IPS-11a (cell line): ENCODE results near the gene GP5.

Experiments
- H3K4me3 ChIP-seq: one replicate; pipeline ENCODE4 v1.5.1; 2013; ENCODE audit warnings: low read depth, low read length, control low read depth

GP5 gene

DNA sequence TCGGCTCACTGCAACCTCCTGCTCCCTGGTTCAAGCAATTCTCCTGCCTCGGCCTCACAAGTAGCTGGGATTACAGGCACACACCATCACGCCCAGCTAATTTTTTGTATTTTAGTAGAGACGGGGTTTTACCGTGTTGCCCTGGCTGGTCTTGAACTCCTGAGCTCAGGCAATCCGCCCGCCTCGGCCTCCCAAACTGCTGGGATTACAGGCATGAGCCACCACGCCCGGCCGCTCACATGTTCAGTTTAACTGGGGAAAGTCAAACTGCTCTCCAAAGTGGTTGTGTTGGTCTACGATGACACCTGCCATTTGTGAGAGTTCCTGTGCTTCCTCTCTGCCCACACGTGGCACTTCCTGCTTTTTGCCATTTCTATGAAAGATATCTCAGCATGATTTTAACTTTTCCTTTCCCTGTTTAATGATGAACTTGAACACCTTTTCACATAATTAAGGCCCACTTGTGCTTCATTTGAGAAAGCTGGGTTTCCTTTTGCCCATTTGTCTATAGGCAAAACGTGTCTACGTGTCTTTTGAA, 877 bp upstream of the GP5 start:
- H3K4me3 ChIP-seq = no peak overlapping the region

DNA sequence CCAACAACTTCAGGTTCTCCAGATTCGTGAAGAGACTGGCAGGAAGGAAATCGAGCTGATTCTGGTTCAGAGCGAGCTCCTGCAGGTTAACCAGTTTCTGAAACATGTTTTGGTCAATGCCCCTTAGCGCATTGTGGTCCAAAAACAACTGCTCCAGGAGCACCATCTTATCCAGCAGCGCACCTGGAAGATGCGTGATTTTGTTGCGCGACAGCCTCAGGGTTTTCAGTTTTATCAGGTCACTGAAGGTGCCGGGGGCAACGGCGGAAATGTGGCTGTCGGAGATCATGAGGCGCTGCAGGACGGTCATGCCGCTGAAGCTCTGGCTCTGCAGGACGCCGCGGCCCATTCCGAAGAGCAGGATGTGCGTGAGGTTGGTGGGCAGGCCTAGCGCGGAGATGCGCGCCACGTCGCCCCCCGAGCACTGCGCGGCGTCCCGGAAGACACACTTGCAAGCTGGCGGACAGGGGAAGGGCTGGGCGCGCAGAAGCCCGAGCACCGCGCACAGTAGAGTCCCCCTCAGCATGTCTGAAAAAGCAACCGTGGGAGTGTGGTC, 1.2 kb downstream of the GP5 start:
- H3K4me3 ChIP-seq = no peak overlapping the region

DNA sequence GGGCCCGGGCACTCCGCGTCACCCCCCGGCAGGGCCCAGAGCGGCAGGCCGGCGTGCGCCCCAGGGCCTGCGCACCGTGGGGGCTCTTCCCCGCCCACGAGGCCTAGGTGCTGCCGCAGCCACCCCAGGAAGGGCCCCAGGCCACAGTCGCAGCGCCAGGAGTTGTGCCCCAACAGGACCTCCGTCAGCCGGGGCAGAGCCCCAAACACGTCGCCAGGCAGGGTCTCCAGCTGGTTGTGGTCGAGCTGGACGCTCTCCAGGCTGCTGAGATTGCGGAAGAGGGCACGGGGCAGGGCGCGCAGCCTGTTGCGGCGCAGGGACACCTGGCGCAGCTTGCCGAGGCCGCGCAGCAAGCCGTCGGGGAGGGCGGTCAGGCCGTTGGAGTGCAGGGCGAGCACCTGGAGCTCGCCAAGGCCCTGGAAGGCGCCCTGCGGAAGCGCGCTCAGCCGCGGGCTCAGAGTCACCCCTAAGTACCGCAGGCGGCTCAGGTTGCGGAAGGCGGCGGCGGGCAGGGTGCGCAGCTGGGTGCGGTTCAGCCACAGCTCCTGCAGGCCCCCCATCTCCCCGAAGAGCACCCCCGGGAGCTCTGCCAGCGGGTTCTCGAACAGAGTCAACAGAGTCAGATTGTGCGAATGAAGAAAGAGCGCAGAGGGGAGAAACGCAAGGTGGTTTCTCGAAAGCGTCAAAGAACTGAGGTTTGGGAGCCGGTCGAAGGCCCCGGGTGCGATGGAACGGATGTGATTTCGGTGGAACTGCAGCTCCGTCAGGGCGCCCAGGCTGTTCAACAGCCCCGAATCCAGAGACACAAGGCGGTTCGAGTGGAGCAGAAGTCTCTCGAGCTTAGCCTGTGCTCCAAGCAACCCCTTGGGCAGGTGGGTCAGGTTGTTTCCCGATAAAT, 2.0 kb downstream of the GP5 start:
- no peak overlapping the region for H3K4me3 ChIP-seq

DNA sequence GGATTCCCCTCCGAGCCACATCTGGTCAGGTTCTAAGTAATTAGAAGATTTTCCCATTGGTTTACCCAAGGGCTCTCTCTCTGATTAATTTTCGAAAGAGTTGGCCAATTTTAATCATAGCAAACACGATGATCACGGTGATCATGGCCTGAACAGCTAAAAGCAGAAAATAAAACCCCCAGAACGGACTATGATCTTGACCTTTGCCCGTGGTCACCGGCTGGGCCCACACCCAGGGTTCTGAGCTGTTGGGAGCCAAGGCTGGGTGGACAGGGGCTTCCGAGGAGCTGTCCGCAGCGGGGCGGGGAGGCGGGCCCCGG, 2.6 kb downstream of the GP5 start:
- H3K4me3 ChIP-seq = no peak overlapping the region

DNA sequence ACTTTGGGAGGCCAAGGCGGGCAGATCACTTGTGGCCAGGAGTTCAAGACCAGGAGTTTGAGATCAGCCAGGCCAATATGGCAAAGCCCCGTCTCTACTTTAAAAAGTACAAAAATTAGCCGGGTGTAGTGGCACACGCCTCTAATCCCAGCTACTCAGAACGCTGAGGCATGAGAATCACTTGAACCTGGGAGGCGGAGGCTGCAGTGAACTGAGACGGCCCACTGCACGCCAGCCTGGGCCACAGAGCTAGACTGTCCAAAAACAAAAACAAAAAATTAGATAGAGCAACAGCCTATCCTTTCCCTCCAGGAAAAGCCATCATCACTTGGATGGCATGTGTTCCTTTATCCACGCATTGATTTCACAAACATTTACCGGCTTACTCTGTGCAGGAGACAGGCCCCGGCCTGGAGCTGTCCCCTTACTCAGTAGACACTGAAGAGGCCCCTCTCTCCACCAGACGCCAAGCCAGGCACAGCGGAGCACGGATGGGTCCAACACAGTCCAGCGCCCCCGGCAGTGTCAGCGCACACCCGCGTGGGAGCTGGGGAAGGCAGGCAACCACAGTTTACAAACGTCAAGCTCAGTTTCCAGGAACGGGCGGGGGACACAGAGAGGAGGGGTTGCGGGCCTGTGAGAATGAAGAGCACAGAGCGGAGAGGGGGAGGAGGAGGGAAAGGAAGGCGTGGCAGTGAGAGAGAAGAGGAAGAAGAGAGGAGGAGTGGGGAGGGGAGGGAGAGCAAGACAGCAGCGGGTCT, 3.1 kb downstream of the GP5 start:
- H3K4me3 ChIP-seq = no peak overlapping the region

DNA sequence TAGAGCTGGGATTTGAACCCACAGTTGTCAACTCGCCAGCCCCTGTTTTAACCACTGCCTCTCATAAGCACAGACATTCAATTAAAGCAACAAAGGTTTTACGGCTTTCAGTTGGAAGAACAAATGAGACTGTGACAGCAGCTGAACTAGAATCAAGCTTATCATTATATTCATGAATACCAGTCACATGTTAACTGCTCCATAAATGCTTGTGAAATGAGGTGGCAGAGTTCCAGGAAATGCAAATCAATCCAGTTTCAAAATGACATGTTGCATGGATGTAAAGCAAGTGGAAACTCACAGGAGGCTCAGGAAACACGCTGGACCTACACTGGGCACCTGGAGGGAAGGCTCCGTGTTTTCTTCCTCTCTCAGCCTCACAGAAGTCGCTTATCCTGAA, 3.9 kb downstream of the GP5 start:
- no peak overlapping the region for H3K4me3 ChIP-seq

DNA sequence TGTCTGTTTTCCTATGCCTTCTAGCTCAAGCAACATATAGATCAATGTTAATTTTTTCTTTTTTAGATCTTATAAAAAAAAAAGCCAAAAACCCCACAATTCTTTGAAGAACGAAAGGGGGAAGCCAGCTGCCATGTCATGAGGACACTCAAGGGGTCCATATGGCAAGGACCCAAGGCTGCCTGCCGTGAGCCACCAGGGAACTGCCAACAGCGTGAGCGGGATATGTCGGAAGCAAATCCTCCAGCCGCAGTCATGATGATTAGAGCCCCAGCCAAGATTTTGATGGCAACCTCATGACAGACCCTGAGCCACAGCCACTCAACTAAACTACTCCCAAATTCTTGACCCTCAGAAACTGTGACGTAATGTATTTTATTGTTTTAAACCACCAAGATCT, 6.5 kb downstream of the GP5 start:
- no peak overlapping the region for H3K4me3 ChIP-seq

DNA sequence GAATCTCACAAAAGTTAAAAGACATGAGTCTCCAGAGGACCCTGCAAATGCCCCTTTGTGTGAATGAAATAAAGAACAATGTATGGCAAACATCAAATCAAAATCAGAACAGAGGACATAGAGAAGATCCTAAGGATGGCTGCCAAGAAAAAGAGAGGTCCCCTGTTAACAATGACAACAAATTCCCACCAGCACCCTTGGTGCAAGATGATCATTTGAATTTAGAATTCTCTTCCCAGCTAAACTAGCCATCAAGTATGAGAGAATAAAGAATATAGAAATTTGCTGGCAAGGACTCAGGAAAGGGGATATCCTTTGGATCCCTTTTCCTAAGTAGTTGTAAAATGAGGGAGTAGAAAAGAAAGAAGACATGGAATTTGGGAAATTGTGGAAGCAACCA, 8.2 kb downstream of the GP5 start:
- no peak overlapping the region for H3K4me3 ChIP-seq

DNA sequence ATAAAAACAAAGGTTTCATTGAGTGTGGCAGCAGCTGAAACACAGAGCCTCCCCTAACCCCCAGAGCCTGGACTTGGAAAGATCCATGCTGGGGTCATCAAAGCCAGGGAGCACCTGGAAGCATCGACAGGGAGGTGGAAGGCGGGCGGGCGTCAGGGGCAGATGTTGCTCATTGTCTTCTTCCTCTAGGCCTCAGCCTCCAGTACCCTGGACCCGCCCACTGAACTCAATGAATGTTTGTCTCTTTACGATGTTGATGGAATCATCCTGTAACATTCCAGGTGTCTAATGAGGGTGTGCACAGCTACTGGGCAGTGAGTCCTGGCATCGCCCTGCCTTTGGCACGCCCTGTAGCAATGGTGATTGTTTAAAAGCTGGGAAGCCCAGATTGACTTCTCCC, 9.8 kb downstream of the GP5 start:
- H3K4me3 ChIP-seq = no peak overlapping the region

DNA sequence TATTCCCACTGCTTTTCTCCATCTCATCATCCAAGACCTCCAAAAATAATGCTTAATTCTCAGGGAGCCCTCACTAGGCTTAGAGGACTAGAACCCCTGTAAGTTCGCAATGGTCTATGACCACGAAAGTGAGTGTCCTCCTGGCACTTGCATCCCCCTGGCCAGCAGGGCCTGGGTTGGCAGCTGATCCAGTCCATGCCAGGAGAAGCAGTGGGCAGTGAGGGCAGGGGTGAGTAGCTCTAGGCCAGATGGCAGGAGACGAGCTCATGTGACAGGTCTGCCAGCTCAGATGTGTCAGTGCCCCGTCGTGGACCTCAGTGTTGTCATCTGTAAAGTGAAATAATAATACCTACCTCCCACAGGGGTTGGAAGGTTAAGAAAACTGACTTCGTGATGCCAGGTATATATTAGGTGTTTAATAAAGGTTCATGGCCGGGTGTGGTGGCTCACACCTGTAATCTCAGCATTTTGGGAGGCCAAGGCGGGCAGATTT, 11.1 kb downstream of the GP5 start:
- H3K4me3 ChIP-seq = no peak overlapping the region

DNA sequence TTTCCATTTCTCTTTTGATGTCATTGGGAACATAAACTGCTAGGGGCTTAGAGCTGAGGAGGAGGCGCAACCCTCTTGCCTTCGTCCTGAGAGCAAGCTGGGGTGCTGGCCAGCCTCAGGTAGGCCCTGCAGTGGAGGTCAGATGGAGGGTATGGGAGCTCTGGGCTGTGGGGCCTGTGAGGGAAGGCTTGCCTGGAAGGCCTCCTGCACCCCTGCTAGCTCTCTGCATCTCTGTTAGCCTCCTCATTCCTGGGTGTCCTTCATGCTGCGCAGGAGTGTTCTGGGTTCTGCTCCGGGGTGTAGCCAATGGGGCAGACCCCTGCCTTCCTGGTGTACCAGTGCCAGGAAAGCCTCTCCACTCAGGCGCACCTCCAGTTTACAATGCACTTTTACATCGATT, 11.8 kb downstream of the GP5 start:
- no peak overlapping the region for H3K4me3 ChIP-seq

DNA sequence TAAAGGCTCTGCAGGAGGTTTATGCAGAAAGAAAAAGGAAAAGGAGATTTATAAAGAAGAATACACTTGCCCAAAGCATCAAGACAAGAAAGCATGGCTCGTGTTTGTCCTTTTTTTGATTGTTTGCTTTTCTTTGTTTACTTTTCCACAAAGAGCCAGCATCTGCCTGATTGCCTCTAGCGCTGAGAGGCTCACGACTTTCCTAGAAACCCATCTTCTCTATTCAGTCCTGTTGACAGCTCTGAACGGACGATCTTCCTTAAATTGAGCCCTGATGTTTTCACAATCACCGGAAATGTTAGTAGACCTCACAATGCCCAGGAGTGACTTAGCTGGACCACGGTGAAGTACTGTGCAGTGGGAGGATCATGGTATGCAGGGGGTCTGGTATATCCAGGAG, 12.4 kb downstream of the GP5 start:
- no peak overlapping the region for H3K4me3 ChIP-seq

DNA sequence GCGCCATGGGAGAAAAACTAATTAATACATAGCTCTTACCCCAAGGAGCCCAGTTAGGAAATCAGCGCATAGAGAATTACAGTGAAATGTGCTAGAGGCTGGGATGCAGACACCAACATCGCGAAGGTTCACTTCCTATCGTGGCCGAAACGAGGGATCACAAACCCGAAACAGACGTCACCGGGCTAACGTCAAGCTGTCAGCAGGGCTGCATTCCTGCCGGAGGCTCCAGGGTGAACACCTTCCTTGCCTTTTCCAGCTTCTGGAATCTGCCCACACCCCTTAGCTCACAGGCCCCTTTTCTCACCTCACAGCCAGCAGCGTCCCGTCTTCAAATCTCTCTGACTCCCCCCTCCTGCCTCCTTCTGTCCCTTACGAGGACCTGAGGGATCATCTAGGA, 13.0 kb downstream of the GP5 start:
- H3K4me3 ChIP-seq = no peak overlapping the region

DNA sequence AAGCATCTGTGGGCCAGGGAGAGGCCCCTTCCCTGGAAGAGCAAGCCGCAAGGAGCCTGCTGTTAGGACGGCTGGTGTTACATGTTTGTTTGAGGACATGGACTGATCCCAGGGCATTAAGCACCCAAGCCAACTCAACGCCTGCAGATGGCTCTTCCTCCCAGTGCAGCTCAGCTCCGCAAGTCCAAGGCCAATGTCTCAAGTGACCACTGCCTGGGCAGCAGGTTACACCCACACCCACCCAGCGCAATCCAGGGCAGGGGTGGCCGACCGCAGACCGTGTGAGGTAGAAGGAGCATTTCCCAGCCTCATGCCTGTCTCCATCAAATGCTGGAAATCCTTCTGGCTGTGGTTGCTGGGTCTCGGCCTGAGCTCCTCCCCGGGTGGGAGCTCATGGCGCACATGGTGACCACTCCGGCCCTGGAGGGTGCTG, 14.5 kb downstream of the GP5 start:
- H3K4me3 ChIP-seq = no peak overlapping the region

DNA sequence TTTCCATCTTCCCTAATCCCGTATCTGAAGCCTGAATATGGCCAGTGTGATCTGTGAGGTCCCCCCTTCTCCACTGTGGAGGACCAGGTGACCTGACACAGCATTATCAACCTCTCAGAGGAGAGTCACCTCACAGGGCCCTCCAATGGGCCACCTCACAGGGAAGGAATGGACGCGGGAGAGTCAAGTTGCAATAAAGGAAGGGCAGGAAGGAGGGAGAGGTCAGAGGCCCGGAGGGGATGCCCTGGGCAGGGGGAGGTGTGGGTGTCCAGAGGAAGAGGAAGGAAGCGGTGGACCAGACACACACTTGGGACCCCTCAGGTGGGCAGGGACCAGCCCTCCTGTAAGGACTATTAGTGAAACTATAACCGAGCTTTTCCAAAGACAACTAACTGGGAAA, 14.9 kb downstream of the GP5 start:
- no peak overlapping the region for H3K4me3 ChIP-seq

DNA sequence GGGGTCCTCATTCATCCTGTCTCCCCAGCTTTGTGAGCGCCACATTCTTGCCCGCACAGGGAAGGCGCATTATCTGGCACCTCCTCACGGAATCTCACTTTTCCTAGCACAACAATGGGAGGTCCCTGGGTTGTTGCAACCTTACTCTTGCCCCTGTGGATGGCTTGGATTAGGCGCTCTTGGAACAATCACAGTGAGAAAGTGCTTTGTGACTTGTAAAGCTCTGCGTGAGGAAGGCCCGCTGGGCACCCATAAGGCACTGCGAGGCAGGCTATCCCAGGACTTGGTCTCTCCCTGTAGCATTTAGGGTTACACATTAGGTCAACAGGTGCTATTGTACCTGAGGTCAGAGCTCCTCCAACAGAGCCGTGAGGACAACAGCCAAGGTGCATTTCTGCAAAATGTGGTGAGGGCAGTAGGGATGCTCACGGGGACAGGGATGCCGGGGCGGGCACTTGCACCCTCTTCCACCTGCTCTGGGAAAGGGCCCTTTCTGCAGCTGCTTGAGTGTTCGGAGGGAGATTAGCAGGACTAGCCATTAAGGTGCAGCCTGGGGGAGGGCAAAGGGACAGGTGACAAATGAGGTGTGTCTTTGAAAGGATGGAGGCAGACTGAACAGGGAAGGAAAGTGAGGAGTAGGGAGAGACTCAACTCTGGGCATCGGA, 15.7 kb downstream of the GP5 start:
- no peak overlapping the region for H3K4me3 ChIP-seq

DNA sequence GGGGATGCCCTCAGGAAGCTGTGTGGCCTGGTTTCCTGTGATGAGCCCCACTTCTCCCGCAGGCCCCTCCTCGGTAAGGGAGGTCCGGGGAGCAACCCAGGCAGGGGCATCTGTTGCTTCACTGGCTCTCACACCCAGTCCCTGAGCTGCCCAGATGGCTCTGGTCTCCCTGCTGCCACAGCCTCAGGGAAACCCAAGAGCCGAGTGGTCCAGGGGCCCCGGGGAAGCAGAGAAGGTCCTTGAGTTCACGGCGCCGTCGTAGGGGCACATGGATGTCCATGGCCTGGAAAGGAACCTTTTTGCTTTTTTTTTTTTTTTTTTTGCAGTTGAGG, 16.2 kb downstream of the GP5 start:
- no peak overlapping the region for H3K4me3 ChIP-seq

DNA sequence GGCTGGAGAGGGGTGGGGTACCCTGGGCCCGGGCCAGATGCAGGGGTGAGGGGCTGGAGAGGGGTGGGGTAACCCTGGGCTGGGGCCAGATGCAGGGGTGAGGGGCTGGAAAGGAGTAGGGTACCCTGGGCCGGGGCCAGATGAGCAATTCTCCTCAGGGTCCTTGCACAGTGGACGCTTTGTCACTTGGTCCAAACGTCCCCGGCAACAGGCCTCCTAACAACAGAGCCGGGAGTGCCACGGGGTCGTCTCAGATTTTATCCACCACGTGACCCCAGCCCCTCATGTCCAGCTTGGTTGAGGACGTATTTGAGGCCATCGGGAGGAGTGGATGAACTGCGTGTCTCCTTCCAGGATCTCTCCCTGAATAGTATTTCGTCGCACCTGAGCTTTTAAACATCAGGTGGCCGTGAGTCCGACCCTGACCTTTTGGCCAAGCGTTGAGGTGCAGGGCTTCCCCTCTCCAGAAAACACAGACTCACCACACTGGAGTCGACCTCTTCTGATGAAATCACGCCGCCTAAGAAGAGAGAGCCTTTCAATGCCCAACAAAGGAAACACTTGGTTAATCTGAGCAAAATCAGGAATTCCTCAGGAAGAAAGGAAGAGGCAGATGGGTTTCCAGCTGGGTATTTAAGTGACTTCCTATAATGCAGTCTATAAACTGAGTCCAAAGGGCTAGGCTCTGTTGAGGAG, 16.7 kb downstream of the GP5 start:
- H3K4me3 ChIP-seq = no peak overlapping the region

DNA sequence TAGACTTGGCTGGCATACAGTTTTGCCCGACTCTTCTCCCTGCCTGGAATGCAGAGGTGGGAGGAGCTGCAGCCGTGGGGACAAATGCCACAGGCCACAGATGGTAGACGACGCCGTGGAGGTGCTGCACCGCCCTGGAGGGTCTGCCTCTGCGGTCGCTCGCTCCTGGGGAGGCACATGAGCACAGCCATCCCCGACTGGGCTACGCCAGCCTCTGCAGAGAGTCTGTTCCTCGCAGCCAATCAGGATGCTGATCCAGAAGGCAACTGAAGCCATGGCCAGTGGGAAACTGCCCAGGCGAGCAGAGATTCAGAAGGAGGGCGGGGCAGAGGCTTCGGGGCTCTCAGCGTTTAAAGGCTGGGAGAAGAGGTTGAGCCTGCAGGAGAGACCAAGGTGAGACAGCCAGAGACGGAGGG, 17.6 kb downstream of the GP5 start:
- no peak overlapping the region for H3K4me3 ChIP-seq

DNA sequence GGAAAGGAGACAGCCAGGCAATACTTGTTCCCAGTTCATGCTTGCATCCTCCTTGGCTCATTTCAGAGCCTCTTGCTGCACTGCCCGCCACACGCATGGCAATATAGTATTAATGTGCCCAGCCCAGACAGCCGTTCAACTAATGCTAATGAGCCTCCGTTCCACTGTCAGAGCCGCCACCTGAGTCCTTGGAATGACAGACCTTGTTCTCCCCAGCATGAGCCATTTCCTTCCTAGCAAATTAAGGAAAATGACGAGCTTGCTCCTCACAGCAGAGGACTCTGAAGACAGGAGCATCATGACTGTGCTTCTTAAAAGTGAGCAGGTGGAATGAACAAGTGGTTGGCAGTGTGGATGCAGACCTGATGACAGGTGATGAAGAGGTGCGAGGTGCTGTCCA, 18.7 kb downstream of the GP5 start:
- H3K4me3 ChIP-seq = no peak overlapping the region

DNA sequence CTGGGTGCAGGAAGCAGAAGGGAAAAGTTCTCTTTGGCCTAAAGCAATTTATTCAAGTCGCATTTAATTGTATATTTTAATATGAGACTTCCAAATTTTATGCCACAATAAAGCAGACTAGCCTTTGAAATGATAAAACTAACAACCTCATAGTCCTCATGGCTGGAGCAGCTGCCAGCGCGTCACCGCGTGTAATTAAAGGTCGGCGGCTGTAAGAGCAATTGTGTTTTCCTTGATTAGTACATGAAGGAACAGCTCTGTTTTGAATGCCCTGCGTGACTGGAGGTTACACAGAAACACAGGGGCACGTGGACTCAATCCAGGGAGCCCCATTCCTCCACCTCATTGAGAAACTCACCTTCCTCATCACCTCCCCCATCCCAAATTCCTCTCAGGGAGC, 19.4 kb downstream of the GP5 start:
- no peak overlapping the region for H3K4me3 ChIP-seq
